Progenitor cell of endocrine pancreas (in vitro differentiated cells): ENCODE data around the gene VANGL2. TPM values are rescaled to one million over a fixed set of nuclear protein-coding genes. Genes with fewer than 3 reads are reported as not detected.

Experiments used
- DNase-seq: peaks from one replicate; pipeline ENCODE4 v3.0.0; 2021; ENCODE audit warnings: low spot score; ENCODE audit not compliant: unreplicated experiment
- H3K27ac Mint-ChIP-seq: 2 replicates; pipeline ENCODE4 v1.8.0; 2021; ENCODE audit warnings: mild to moderate bottlenecking, moderate library complexity, mixed read lengths
- H3K27me3 Mint-ChIP-seq: 2 replicates; pipeline ENCODE4 v1.8.0; 2021; ENCODE audit warnings: mixed read lengths
- H3K36me3 Mint-ChIP-seq: 2 replicates; pipeline ENCODE4 v1.8.0; 2022; ENCODE audit warnings: mixed read lengths; ENCODE audit not compliant: insufficient read depth
- H3K4me1 Mint-ChIP-seq: 2 replicates; pipeline ENCODE4 v1.8.0; 2021; ENCODE audit warnings: low read depth, mixed read lengths
- H3K4me3 Mint-ChIP-seq: 2 replicates; pipeline ENCODE4 v1.8.0; 2021; ENCODE audit warnings: low read depth, mild to moderate bottlenecking, moderate library complexity, mixed read lengths
- H3K9me3 Mint-ChIP-seq: 2 replicates; pipeline ENCODE4 v1.8.0; 2021; ENCODE audit warnings: low read depth, mixed read lengths
- CTCF ChIP-seq: fragments of 200-600 bp; sonication (generic); IDR thresholded peaks from one replicate; pipeline ENCODE4 v1.5.0; 2021; ENCODE audit warnings: antibody characterized with exemption, mild to moderate bottlenecking; ENCODE audit not compliant: unreplicated experiment
- total RNA-seq: library from RNA; stranded (reverse); gene quantifications from 2 replicates; pipeline ENCODE4 v1.2.1, GENCODE V29; 2021

Gene VANGL2
- total RNA-seq, 1 donor from 2014 or later = 80.4 TPM

GRCh38 chr1:160465123-160465522 lies 64.8 kb downstream of the VANGL2 start:
- peaks cover 4% of the 10 kb centered on the region for H3K27me3 Mint-ChIP-seq
- no peak for TF ChIP-seq CTCF
- peaks cover 3% of the 10 kb centered on the region for H3K9me3 Mint-ChIP-seq
- H3K36me3 Mint-ChIP-seq = no peaks in the 10 kb centered on the region
- no peak overlapping the region for H3K27ac Mint-ChIP-seq
- DNase-seq = no peak
- H3K4me1 Mint-ChIP-seq = no peaks in the 10 kb centered on the region
- H3K4me3 Mint-ChIP-seq = no peak overlapping the region

GRCh38 chr1:160466961-160467360 lies 66.6 kb downstream of the VANGL2 start:
- Mint-ChIP-seq H3K27me3 (peaks cover 4% of the 10 kb centered on the region), H3K36me3 (no peaks in the 10 kb centered on the region), H3K4me1 (no peaks in the 10 kb centered on the region), H3K27ac (no peak overlapping the region), H3K4me3 (no peak overlapping the region), H3K9me3 (peaks cover 3% of the 10 kb centered on the region)
- DNase-seq = no peak
- TF ChIP-seq CTCF = no peak

- Mint-ChIP-seq H3K36me3 (no peaks in the 10 kb centered on the region), H3K9me3 (peaks cover 3% of the 10 kb centered on the region), H3K27ac (no peak overlapping the region), H3K4me3 (no peak overlapping the region), H3K27me3 (peaks cover 4% of the 10 kb centered on the region), H3K4me1 (no peaks in the 10 kb centered on the region)
- DNase-seq = no peak
- no peak for TF ChIP-seq CTCF
Measured at GRCh38 chr1:160467576-160467975, 67.2 kb downstream of the VANGL2 start.

- Mint-ChIP-seq H3K9me3 (no peaks in the 10 kb centered on the region), H3K4me3 (no peak overlapping the region), H3K36me3 (no peaks in the 10 kb centered on the region), H3K4me1 (no peaks in the 10 kb centered on the region), H3K27me3 (no peaks in the 10 kb centered on the region), H3K27ac (no peak overlapping the region)
- no peak for TF ChIP-seq CTCF
- DNase-seq = no peak
Measured at GRCh38 chr1:160471253-160471652, 70.9 kb downstream of the VANGL2 start.

GRCh38 chr1:160472112-160472511 lies 71.7 kb downstream of the VANGL2 start:
- H3K27me3 Mint-ChIP-seq = no peaks in the 10 kb centered on the region
- H3K9me3 Mint-ChIP-seq = no peaks in the 10 kb centered on the region
- TF ChIP-seq CTCF = no peak
- H3K27ac Mint-ChIP-seq = no peak overlapping the region
- no peak overlapping the region for H3K4me3 Mint-ChIP-seq
- no peak for DNase-seq
- no peaks in the 10 kb centered on the region for H3K4me1 Mint-ChIP-seq
- H3K36me3 Mint-ChIP-seq = no peaks in the 10 kb centered on the region
